ENCODE data around the gene MEIS1.

MEIS1 gene

DNA sequence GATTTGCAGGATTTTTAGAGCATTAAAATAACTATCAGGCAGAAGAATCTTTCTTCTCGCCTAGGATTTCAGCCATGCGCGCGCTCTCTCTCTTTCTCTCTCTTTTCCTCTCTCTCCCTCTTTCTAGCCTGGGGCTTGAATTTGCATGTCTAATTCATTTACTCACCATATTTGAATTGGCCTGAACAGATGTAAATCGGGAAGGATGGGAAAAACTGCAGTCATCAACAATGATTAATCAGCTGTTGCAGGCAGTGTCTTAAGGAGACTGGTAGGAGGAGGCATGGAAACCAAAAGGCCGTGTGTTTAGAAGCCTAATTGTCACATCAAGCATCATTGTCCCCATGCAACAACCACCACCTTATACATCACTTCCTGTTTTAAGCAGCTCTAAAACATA lies 137.0 kb downstream of the MEIS1 start:
- ATAC-seq: no peak

DNA sequence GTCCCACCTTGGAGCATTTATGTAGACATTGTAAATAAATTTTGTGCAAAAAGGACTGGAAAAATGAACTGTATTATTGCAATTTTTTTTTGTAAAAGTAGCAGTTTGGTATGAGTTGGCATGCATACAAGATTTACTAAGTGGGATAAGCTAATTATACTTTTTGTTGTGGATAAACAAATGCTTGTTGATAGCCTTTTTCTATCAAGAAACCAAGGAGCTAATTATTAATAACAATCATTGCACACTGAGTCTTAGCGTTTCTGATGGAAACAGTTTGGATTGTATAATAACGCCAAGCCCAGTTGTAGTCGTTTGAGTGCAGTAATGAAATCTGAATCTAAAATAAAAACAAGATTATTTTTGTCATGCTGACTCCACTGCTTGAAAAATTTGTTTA lies 137.5 kb downstream of the MEIS1 start:
- no peak for ATAC-seq

DNA sequence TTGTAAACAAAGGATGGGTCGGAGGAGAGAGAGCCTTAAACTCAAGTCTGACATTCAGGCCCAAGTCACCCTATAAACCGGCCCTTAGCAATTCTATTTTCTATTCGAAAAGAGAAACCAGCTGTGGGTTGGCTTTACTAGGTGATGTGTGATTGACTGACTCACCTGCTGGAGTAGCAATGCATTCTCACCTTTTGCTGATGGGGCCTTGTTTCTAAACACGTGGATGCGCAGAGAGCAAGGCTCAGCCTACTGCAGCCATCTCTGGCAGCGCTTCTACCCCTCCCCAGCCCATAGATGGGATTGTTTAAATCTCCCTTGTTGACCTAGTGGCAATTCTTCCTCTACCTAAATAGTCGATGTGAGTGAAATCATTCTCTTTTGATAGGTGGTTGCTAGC lies 138.5 kb downstream of the MEIS1 start:
- no peak for ATAC-seq

DNA sequence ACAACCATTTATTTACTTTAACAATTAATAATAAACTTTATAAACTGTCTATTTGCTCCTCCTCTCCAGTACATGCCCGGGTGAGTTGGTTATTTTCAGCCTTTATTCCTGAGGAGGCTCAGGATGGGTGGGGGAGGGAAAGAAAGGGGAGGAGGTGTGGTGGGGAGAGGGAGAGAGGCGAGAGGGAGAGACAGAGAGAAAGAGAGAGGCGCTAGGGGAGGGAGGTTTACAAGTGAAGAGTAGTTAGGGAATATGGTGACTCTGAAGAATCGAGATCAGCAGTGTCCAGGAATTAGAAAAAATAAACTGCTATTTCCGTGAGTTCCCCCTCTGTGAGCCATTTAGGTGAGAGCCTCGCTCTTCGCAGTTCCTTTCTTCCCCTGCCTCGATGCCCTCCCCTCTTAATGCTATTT lies 138.9 kb downstream of the MEIS1 start:
- no peak for ATAC-seq

DNA sequence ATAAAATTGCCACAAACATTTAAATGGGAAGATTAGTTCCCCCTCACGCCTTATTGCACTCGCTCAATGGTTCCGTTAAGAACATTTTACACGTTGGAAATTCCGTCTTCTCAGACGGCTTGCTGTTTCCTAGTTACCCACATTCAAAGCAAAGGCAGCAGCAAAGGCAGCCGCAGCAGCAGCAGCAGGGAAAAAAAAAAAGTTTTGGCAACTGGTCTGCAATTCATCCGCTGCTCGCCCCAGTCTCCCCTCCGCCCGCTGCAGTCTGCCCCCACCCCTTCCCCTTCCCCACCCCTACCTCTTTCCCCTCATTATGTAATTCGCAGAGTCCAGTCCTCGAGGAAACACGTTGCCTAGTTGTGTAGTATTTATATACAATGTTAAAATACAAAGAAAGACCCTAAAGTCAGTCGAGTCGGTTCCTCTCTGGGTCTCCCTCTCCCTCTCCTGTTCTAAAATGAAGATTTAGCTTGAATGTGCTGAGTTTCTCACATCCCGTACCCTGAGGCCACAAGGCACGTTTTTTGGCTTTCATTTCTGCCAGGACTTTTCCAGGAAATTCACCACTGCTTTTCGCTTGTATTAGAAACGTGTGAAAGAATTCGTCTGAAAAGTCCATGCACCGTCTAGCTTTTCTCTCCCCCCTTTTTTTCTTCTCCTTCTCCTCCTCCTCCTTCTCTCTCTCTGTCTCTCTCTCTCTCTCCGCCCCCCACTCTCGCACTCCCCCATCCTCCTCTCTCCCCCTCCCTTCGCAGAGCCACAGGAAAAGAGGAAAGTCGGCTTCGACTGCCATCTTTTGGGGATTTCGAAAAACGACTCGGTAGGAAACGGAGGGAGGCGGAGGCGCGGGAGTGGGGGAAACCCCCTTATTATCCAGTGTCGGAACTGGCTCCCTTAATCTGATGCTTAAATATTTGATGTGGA lies 140.0 kb downstream of the MEIS1 start:
- no peak for ATAC-seq

DNA sequence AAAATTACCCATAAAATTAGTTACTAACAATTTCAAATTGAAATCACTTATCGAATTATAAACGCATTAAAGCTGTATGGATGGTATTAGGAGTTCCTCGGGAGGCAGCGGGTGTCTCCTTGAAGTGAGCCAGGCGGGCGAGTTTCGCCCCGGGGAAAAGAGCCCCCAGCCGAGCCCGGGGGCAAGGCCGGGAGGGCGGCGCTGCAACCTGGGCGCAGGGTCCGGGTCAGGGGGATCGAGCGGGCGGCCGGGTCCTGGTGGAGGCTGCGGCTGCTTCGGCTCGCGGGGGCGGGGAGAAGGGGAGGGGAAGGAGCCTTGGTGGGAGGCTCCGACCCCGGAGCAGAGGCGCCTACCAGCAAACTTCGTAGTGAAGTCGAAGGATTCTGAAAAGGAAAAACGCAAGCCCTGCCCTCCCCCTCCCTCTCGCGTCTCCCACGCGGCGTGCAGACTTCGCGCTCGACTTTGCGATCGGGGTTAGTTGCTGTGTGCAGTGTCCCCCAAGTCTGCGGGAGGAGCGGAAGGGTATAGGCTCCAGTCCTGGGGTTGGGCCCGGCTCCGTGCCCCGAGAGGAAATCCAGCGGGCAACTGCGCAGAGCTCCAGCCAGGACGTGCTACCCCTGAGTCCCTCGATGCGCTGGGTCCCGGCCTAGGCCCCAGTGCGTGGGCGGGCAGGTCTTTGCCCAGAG lies 140.8 kb downstream of the MEIS1 start:
- no peak for ATAC-seq

DNA sequence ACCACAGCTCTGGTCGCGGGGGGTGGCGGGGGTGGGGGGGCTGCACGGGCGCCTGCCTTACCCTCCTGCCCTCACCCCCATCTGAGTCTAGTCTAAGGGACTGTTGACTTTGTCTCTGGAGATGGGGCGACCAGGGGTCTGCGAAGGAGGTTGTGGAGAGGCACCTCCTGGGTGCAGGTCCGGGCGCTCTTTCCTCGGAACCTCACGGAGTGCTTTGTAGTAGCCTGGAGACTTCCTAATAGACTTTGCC lies 141.3 kb downstream of the MEIS1 start:
- ATAC-seq: no peak

DNA sequence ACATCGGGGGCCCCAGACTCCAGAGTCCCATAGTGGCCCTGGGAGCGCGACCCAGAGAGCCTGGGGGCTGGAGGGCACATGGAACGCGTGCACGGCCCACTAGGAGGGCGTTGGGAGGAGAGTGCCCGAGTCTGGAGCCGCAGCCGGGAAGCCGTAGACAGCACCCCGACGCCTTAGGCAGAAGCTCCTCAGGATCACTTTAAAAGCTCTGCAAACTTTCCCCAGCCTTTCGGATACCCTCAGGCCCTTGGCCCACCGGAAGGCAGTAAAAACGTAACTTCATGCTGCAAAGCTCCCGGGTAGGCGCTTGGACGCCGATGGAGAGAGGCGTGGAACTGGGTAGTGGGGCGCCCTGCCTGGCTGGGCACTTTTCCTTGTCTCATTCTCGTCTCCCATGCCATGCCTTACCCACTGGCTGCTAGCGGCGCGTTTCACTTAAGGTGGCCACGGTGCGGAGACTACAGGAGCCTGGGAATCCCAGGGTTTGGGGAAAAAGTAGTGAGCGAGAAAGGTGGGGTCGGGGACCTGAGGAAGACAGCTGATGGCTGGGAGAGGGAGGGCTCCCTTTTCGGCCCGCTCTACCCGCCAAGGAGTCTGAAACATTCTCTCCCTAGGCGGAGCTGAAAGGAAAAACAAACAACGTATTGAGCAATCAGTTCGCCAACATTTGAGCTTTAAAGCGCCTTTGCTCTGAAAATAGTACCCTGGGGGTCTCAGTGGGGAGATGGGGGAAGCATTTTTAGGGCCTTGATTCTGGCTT lies 141.8 kb downstream of the MEIS1 start:
- ATAC-seq: no peak

DNA sequence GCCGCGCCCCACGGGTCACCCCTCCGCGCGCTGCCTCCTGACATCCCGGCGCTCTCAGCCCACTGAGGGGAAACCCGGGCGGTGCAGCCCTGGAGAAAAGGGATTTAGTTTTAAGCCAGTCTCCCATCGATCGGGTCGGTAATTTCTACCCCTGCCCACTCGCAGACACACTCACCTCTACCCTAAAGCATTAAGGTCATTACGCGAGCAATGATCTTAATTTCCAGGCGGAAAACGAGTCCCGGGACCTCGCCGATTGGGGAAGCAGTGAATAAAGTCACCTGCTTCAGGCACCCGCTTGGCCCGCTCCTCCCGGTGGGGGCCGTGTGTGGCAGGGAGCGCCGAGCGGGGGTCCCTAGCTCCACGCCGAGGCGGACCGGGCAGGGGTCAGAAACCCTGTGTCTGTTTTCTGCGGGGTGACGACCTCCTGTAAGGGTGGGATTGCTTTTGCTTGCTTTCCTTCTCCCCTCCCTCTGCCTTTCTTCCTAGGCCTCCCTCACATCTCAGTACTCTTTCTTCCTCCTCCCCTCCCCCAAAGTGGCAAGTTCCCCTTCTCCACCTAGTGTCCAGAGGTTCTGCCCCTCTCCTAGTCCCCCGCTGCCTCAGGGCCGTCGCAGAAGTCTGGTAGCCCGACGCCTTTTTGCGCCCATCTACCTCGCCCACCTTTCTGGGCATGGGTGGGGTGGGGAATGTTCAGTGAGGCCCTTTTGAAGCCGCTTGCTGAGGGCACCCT lies 142.6 kb downstream of the MEIS1 start:
- ATAC-seq: no peak

DNA sequence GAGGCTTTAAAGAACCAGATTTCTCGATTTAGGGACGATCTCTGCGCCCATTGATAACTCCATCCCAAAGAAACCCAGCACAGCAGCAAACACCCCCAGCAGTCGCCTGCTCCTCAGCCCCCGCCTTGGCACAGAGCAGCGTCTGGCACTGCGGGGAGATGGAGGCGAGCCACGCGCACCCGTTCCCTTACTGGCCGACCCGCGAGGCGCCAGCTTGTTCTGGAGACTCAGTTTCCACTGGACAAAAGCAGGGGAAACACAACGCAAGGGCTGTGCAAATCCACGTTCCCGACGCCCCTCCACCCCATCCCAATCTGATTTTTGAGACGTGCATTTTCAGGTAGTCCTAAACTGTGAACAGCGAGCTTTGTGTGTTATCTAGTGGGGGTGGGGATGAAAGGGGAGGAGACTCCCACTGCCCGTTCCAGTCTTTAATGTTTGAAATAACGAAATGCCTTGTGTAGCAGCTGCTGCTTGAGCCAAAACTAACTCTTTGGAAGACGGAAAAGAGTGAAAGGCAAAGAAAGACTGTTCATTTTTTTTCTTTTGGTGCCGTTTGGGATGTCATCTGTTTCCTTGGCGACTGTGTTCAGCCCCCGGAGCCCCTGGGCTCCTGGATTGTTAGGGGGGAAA lies 143.2 kb downstream of the MEIS1 start:
- no peak for ATAC-seq

DNA sequence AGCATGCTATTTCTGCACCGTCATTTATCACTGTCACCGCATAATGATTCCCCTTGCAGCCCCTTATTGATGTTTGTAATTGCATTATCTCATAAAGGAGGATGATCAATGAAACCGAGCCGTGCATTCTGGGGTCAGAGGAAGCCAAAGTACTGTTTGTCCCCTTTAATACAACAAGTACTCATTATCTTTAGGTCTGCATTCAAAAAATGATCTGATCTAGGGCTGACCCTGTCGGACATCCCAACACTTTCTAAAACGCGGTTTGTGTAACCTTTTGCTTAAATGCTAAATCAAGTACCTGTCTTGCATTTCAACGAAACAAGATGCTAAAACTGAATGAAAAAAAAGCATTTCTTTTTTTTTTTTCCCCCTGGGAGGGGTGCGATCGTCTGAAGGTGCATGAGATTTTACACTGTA lies 143.8 kb downstream of the MEIS1 start:
- no peak for ATAC-seq

DNA sequence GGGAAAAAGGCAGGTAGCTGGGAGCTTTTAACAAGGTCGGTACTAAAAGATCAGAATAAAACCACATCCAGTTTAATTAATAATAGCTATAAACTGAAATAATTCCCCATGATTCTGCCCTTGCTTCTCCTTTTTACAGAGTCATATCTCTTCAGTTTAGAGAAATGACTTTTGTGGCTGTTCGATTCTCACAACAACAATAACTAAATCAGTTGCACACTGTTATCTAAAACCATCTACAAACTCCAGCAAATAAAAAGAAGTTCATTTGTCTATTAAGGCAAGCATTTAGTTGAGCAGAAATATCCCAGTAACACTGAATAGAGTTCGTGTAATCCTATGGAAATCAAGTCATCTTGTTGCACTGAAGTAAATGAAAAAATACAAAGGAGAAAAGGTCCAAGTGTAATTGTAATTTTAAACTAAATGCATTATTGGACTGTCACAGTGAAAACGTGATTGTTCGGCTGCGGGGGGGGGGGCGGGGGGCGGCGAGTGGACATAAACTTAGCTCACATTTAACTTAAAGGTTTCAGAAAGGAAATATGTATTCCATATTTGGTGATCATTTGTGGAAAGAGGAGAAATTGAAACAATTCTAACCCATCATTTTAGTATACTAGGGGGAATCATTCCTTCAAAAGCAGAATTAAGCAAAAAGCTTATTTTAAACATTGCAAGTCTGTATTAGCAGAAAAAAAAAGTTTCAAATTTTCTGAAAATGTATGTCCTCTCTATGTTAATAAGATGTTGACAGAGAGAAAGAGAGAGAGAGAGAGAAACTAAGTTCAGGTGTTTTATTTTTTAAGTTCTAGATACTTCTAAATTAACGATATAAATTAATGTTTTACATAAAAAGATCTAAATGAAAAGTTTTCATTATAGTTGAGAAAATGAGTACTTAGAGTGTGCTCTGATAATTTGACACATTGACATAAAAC lies 144.5 kb downstream of the MEIS1 start:
- no peak for ATAC-seq

DNA sequence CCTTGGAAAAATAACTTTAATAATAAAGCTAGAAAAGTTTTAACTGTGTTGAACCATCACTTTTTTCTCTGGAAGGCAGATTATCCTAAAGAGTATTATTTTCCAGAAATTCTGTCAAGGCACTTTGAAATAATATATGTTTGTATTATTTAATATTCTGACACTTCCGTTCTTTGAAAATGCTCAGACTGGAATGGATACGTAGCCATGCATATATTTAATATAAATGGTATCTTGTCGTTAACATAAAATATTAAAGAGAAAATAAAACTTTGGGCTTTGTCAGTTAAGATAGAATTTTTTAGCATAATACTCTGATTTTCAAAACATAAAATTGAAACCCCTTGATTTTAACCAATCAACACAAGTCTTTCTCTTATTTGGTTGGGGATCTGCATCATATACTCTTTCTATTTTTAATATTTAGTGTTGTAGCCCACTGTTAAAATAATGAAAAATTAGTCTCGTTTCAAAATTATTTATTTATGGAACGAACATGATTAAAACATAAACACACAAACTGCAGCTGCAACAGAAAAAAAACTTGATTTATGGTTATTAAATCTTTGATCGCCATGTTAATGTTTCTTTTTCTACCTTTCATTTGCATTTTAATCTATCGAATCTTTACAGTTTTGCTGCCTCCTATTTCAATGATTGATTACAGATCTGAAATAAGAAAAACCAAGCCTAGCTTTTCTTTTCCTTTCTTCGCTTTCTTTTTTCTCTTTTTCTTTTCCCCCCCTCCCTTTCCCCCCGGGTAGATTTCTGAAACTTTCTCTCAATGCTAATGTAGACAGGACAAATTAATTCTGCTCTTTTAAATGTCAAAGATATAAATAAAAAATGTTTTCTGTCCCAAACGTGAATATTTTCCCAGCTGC lies 145.5 kb downstream of the MEIS1 start:
- no peak for ATAC-seq

DNA sequence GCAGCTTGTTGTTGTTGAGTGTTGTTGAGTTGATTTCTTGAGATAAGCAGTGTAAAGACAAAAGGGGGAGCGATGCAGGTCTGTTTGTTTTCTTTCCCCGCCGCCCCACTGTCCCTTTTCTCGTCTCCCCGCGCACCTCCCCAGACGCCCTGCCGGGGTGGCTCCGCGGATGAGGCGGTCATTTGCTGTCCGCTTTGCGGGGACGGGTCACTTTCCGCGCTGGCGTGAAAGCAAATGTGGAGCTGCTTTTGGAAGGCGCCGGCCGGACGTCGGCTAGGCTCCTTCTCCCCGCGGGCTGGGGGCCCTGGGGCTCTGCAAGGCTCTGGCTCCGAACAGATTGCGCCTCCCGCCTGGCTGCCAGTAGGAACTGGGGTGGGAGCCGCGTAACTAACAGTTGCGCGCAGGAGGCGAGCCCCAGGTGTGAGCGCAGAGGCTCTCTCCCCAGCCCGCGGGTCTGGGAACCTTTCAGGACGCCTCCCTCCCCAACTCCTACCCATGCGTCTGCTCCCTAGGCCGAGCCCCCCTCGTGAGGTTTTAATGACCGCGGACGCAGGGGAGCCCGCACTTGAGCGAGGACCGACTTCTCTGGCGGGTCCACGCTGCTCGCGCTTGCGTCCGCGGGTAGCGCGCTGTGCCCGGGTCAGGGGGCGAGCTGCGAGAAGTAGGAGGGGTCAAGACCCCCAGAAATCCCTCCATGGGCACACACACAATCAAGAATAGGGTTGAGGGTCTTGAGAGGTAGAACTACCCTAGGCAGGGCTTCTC lies 146.6 kb downstream of the MEIS1 start:
- no peak for ATAC-seq

DNA sequence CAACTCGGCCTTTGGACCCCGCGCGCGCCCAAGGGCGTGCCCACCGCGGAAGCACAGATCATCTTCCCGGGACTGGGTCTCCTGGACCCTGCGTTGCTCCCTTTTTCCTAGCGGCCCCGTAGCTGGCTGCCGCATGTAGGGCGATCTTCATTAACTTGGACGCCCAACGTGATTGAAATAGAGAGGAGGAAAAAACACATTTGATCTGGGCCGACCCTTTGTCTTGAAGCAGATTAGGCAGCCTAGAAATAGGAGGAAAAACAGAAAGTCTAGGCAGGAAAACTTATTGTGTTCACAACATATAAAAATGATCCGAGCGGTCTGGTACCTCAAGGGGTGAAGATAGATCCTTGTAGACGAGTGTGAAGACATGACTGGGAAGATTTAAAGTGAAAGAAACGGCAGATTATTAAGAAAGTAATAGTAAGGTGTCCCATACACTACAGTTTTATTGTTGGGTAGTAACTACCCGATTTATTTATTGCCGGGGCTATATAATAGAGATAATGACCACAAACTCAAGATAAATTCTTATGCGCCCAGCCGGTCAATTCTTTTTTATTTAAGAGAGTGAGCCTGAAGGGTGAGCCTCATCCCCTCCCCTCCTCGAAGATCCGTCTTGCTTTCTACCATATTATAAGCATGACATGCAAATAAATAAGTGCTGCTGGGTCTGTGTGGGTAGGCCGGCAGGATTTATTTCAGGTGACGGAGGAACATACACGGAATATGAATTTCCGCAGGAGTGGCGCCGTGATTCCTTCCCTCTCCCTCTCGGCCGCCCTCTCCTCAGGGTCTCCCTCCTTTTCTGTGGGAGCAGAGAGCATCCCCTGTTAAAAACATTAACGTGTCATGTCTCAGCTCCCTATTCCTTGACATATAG lies 147.4 kb downstream of the MEIS1 start:
- ATAC-seq: no peak

DNA sequence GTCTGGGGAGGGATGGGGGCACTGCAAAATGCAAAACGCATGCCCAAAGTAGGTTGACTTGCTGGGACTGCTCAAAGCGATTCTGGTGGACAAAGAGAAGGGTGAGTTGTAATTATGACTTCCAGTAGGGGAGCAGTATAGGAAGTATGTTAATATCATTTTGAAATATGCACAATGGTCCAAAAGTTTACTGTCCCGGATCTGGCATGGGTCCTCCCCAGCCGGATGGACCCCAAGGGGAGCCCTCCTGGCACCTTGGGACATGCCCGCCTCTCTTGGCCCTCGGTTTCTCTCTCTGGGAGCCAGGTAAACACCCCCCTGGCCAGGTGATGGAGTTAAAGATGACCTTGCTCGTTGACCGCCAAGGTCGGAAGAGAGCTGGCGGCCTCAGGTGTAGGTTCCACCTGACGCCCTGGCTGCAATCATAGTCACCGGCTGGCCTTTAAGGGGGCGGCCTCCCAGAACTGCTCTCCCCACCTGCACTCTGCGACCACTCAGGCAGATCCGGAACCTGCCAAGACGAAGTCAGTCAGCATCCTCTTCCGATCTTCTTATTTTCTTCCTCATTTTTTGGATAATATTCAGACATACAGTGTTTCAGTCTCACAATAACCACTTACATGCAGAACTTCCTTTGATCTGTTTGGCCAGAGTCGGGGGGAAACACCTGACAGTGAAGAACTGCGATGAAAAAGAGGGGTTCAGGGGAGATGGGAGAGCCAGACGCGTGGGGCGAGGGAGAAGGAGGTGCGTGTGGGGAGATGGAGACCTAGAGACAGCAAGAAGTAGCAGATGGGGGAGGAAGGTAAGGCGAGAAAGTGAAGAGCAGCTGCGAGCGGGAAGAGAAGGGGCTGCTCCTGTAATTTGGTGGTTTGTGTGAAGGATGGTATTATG lies 148.3 kb downstream of the MEIS1 start:
- no peak for ATAC-seq

DNA sequence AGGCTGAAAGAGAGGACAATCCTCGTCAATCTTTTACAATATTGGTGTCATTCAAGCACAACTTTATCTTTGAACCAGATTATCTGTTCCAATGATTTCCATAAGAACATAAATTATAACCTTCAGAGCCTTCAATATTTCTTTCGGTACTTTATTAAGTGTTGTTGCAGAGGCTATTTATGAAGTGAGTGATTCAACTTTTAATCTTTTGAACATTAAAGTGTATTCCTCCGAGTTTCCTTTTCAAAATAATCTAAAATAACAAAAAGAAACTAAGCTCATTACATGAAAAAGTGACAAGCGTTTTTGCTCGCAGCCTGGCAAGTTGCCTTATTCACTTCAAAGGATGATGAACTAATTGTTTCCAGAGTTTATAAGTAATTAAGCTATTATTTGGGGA lies 149.0 kb downstream of the MEIS1 start:
- ATAC-seq: no peak

Data from activated CD4-positive, CD25-positive, alpha-beta regulatory T cell treated with anti-CD3 and anti-CD28 coated beads, Interleukin-2, amount 50 U/mL, for 24 hours (primary cell).